Endothelial cell of umbilical vein (primary cell): Measurements from ENCODE around the gene DCAF5. TPM values are rescaled to one million over a fixed set of nuclear protein-coding genes. Genes with fewer than 3 reads are reported as not detected.

ENCODE experiments used
- BruUV-seq: library from RNA; stranded (reverse); fragments of 400-500 nt; replicated peaks from 2 replicates; lab custom pipeline; 2021; lab: Mats Ljungman, UMichigan
- CTCF ChIA-PET: fragments of 300-600, 350-600 bp; sonication (Branson Sonifier 250); formaldehyde crosslinking; loops from one replicate; lab custom pipeline; 2021; ENCODE audit warnings: antibody characterized with exemption, inconsistent platforms; lab: Charles Lee
- POLR2A ChIA-PET: fragments of 300-600, 350-600 bp; sonication (Branson Sonifier 250); formaldehyde crosslinking; loops from one replicate; lab custom pipeline; 2021; ENCODE audit warnings: antibody characterized with exemption, inconsistent platforms; lab: Charles Lee
- DNase-seq: peaks from one replicate; pipeline ENCODE4 v3.0.0-alpha.2; 2011; ENCODE audit warnings: low read depth, low spot score
- FAIRE-seq: peaks from 2 replicates; lab custom pipeline; 2011; peaks lifted over from hg19 to GRCh38; lab: Jason Lieb, UNC
- H2AFZ ChIP-seq: 2 replicates; pipeline ENCODE4 v1.6.0; 2012; ENCODE audit warnings: low read depth, low read length, control low read depth, inconsistent platforms
- H3K27ac ChIP-seq: 2 replicates; pipeline ENCODE4 v1.5.1; 2011; ENCODE audit warnings: low read depth, mild to moderate bottlenecking, control low read depth, low read length, moderate library complexity; ENCODE audit not compliant: insufficient read depth
- H3K27me3 ChIP-seq, 2 experiments: 2 replicates each; pipeline versions ENCODE4 v1.6.0 to v1.6.1; 2011; ENCODE audit warnings: low read length in 2 of 2, mixed read lengths in 1 of 2; ENCODE audit not compliant: control insufficient read depth in 2 of 2, insufficient read depth in 2 of 2
- H3K36me3 ChIP-seq, 2 experiments: 2 replicates in 1 of 2; 3 replicates in 1 of 2; pipeline ENCODE4 v1.5.1; 2011; ENCODE audit warnings: low read length in 2 of 2, mild to moderate bottlenecking in 1 of 2, moderate library complexity in 1 of 2; ENCODE audit not compliant: control insufficient read depth in 2 of 2, insufficient read depth in 2 of 2; ENCODE audit errors: extremely low read depth in 1 of 2
- H3K4me1 ChIP-seq: 3 replicates; pipeline ENCODE4 v1.5.1; 2011; ENCODE audit warnings: mild to moderate bottlenecking, low read length; ENCODE audit not compliant: control insufficient read depth, insufficient read depth; ENCODE audit errors: extremely low read depth
- H3K4me2 ChIP-seq: 2 replicates; pipeline ENCODE4 v1.6.1; 2011; ENCODE audit warnings: low read length, control low read depth, mixed read lengths; ENCODE audit not compliant: insufficient read depth
- H3K4me3 ChIP-seq, 3 experiments: fragments of 200-600 bp in 1 of 3; sonication (generic), shearing (Covaris generic) in 1 of 3; replicated peaks in 1 of 3; 2 replicates each; pipeline ENCODE4 v1.5.1; 2011 to 2016; ENCODE audit warnings: control low read depth in 3 of 3, low read length in 3 of 3, mild to moderate bottlenecking in 2 of 3, inconsistent platforms in 1 of 3, low read depth in 1 of 3, moderate library complexity in 1 of 3; ENCODE audit not compliant: insufficient read depth in 1 of 3
- H3K79me2 ChIP-seq: 2 replicates; pipeline ENCODE4 v1.6.0; 2012; ENCODE audit warnings: low read length, inconsistent platforms; ENCODE audit not compliant: control insufficient read depth, insufficient read depth
- H3K9ac ChIP-seq: replicated peaks from 2 replicates; pipeline ENCODE3; 2011; ENCODE audit warnings: low read length, control low read depth; ENCODE audit not compliant: insufficient read depth; ENCODE audit errors: extremely low read depth
- H3K9me1 ChIP-seq: replicated peaks from 3 replicates; pipeline ENCODE4 v1.6.0; 2011; ENCODE audit warnings: mild to moderate bottlenecking, low read length; ENCODE audit not compliant: control insufficient read depth, insufficient read depth; ENCODE audit errors: extremely low read depth
- H3K9me3 ChIP-seq: replicated peaks from 2 replicates; pipeline ENCODE4 v1.5.1; 2012; ENCODE audit warnings: low read length, inconsistent platforms; ENCODE audit not compliant: control insufficient read depth, insufficient read depth
- H4K20me1 ChIP-seq: replicated peaks from 2 replicates; pipeline ENCODE3; 2011; ENCODE audit warnings: mild to moderate bottlenecking, low read length; ENCODE audit not compliant: control insufficient read depth, insufficient read depth; ENCODE audit errors: extremely low read depth
- CTCF ChIP-seq, 2 donors: IDR thresholded peaks; 1 replicate in 1 of 2; 2 replicates in 1 of 2; pipeline ENCODE4 v1.5.1; 2011; ENCODE audit warnings: low read length in 2 of 2, mild to moderate bottlenecking in 2 of 2, moderate library complexity in 2 of 2, control low read depth in 1 of 2, inconsistent platforms in 1 of 2, low read depth in 1 of 2; ENCODE audit not compliant: insufficient read depth in 1 of 2; ENCODE audit errors: extremely low read depth in 1 of 2
- EZH2 ChIP-seq: IDR thresholded peaks from 2 replicates; pipeline ENCODE4 v1.6.1; 2012; ENCODE audit warnings: borderline replicate concordance, low read depth, mild to moderate bottlenecking, moderate library complexity, low read length, inconsistent platforms; ENCODE audit not compliant: severe bottlenecking
- FOS ChIP-seq: IDR thresholded peaks from 2 replicates; pipeline ENCODE4 v1.6.1; 2011; ENCODE audit warnings: mild to moderate bottlenecking, low read length, moderate library complexity, borderline replicate concordance; ENCODE audit not compliant: insufficient read depth
- GATA2 ChIP-seq: IDR thresholded peaks from 2 replicates; pipeline ENCODE4 v1.7.0; 2011; ENCODE audit warnings: low read depth, mild to moderate bottlenecking, moderate library complexity, mixed read lengths, low read length; ENCODE audit not compliant: insufficient read length, insufficient read depth
- JUN ChIP-seq: IDR thresholded peaks from 2 replicates; pipeline ENCODE4 v1.6.1; 2011; ENCODE audit warnings: borderline replicate concordance, low read depth; ENCODE audit not compliant: insufficient read length, insufficient read depth
- MAX ChIP-seq: IDR thresholded peaks from 2 replicates; pipeline ENCODE4 v1.6.1; 2011; ENCODE audit not compliant: insufficient read depth, insufficient read length
- MYC ChIP-seq: IDR thresholded peaks from one replicate; pipeline ENCODE4 v1.6.1; 2011; ENCODE audit warnings: mild to moderate bottlenecking, low read depth, low read length
- POLR2A ChIP-seq: IDR thresholded peaks from 2 replicates; pipeline ENCODE4 v1.6.1; 2012; ENCODE audit warnings: low read depth, mild to moderate bottlenecking, control low read depth, low read length
- POLR2AphosphoS5 ChIP-seq: IDR thresholded peaks from 2 replicates; pipeline ENCODE4 v1.6.1; 2012; ENCODE audit warnings: low read depth, mild to moderate bottlenecking, control low read depth, low read length, moderate library complexity; ENCODE audit not compliant: insufficient read depth
- dilution Hi-C: fragments of 300-500 bp; cut with MboI; formaldehyde crosslinking; loops from one replicate; pipeline ENCODE4 v1.15.0; 2019; ENCODE audit warnings: low sequenced_read_pairs; ENCODE audit not compliant: extremely low pct_ligation_motif_present
- intact Hi-C: fragments of 100-400 bp; cut with micrococcal nuclease; formaldehyde crosslinking; loops from one replicate; pipeline ENCODE4 v1.10.0; 2022
- polyA plus RNA-seq, 4 experiments: library from polyadenylated mRNA; depleted of rRNA in 3 of 4; stranded (reverse) in 3 of 4; unstranded in 1 of 4; fragments of >200 nt; gene quantifications; 2 replicates each; pipeline versions ENCODE4 v1.2.1 to v1.2.3, GENCODE V29; 2011 to 2012; ENCODE audit warnings: missing spikeins in 1 of 4
- total RNA-seq: library from RNA; stranded (reverse); gene quantifications from 2 replicates; pipeline ENCODE4 v1.2.3, GENCODE V29; 2021

The DCAF5 gene
- total and polyA plus RNA-seq, 2 donors (not counting 3 experiments of a cell fraction or from before 2014, with no cell fraction given) = 37.9 to 52.5 TPM

GRCh38 chr14:69171569-69171968, 18.6 kb upstream of the DCAF5 start:
- CTCF ChIA-PET = no interaction called here
- dilution Hi-C loops = no loop called here

More at GRCh38 chr14:69171569-69171968, 18.6 kb upstream of the DCAF5 start:
- POLR2A ChIA-PET = no interaction called here
- Histone ChIP-seq H3K4me1 (no peaks in the 10 kb centered on the region), H3K9ac (no peak overlapping the region), H4K20me1 (no peaks in the 10 kb centered on the region), H3K4me3 (no peak overlapping the region), H3K27me3 (peaks cover 4 to 7% of the 10 kb centered on the region in 2 experiments), H3K36me3 (no peaks in the 10 kb centered on the region), H3K27ac (no peak overlapping the region), H3K79me2 (no peaks in the 10 kb centered on the region), H2AFZ (no peak overlapping the region), H3K9me3 (no peaks in the 10 kb centered on the region), H3K9me1 (no peaks in the 10 kb centered on the region), H3K4me2 (no peak overlapping the region)
- TF ChIP-seq JUN = no peak
- no peak for TF ChIP-seq MYC
- no peak for TF ChIP-seq CTCF (IDR thresholded peaks at IDR 0.05; ENCODE audit: extremely low read depth in 1 of 2, insufficient read depth in 1 of 2, low read depth in 1 of 2, low read length in 2 of 2)
- TF ChIP-seq MAX = no peak
- no peak for TF ChIP-seq GATA2
- TF ChIP-seq POLR2AphosphoS5 = no peak
- no peak for TF ChIP-seq POLR2A
- TF ChIP-seq FOS = no peak
- no peak for TF ChIP-seq EZH2
- DNase-seq = no peak
- intact Hi-C loops = no loop called here
- no peak for FAIRE-seq
- no TSS peak for BruUV-seq
